ENCODE results near the gene FAN1. TPM values are rescaled to one million over a fixed set of nuclear protein-coding genes. Genes with fewer than 3 reads are reported as not detected.

FAN1 gene
- total RNA-seq, 1 donor from 2014 or later: 26.6 TPM

GRCh38 chr15:30895461-30896210 lies 8.1 kb upstream of the FAN1 start:
- DNase-seq (ENCODE audit: low spot score, unreplicated experiment): no peak
- no peaks in the 10 kb centered on the region for H3K9me3 Mint-ChIP-seq (ENCODE audit: low read depth)
- H3K36me3 Mint-ChIP-seq (ENCODE audit: insufficient read depth): no peaks in the 10 kb centered on the region
- H3K4me3 Mint-ChIP-seq (ENCODE audit: low read depth): no peak overlapping the region
- H3K27me3 Mint-ChIP-seq: no peaks in the 10 kb centered on the region
- no peak for TF ChIP-seq CTCF (IDR thresholded peaks at IDR 0.05; ENCODE audit: unreplicated experiment)
- no peak overlapping the region for H3K27ac Mint-ChIP-seq
- H3K4me1 Mint-ChIP-seq (ENCODE audit: low read depth): no peaks in the 10 kb centered on the region

GRCh38 chr15:30896211-30896606 lies 7.5 kb upstream of the FAN1 start:
- Mint-ChIP-seq H3K27me3 (no peaks in the 10 kb centered on the region), H3K36me3 (ENCODE audit: insufficient read depth) (no peaks in the 10 kb centered on the region), H3K4me1 (ENCODE audit: low read depth) (no peaks in the 10 kb centered on the region), H3K4me3 (ENCODE audit: low read depth) (no peak overlapping the region), H3K27ac (no peak overlapping the region), H3K9me3 (ENCODE audit: low read depth) (no peaks in the 10 kb centered on the region)
- no peak for DNase-seq (ENCODE audit: low spot score, unreplicated experiment)
- TF ChIP-seq CTCF (IDR thresholded peaks at IDR 0.05; ENCODE audit: unreplicated experiment): no peak

- Mint-ChIP-seq H3K36me3 (ENCODE audit: insufficient read depth) (peaks cover 1% of the 10 kb centered on the region), H3K27me3 (no peaks in the 10 kb centered on the region), H3K4me1 (ENCODE audit: low read depth) (peaks cover 9% of the 10 kb centered on the region), H3K4me3 (ENCODE audit: low read depth) (peak overlapping the region; percentile 24), H3K27ac (peak overlapping the region; percentile 62), H3K9me3 (ENCODE audit: low read depth) (no peaks in the 10 kb centered on the region)
- no peak for TF ChIP-seq CTCF (IDR thresholded peaks at IDR 0.05; ENCODE audit: unreplicated experiment)
- DNase-seq (ENCODE audit: low spot score, unreplicated experiment): no peak
Observed at GRCh38 chr15:30901889-30902288, 1.8 kb upstream of the FAN1 start.

GRCh38 chr15:30904812-30905211 lies 1.1 kb downstream of the FAN1 start:
- Mint-ChIP-seq H3K36me3 (ENCODE audit: insufficient read depth) (peaks cover 4% of the 10 kb centered on the region), H3K27ac (peak overlapping the region; percentile 60), H3K4me1 (ENCODE audit: low read depth) (peaks cover 9% of the 10 kb centered on the region), H3K9me3 (ENCODE audit: low read depth) (no peaks in the 10 kb centered on the region), H3K4me3 (ENCODE audit: low read depth) (peak overlapping the region; percentile 92), H3K27me3 (no peaks in the 10 kb centered on the region)
- TF ChIP-seq CTCF (IDR thresholded peaks at IDR 0.05; ENCODE audit: unreplicated experiment): no peak
- no peak for DNase-seq (ENCODE audit: low spot score, unreplicated experiment)

GRCh38 chr15:30905821-30906220 lies 2.1 kb downstream of the FAN1 start:
- no peak overlapping the region for H3K27ac Mint-ChIP-seq
- peaks cover 6% of the 10 kb centered on the region for H3K36me3 Mint-ChIP-seq (ENCODE audit: insufficient read depth)
- peaks cover 9% of the 10 kb centered on the region for H3K4me1 Mint-ChIP-seq (ENCODE audit: low read depth)
- H3K27me3 Mint-ChIP-seq: no peaks in the 10 kb centered on the region
- DNase-seq (ENCODE audit: low spot score, unreplicated experiment): no peak
- no peak for TF ChIP-seq CTCF (IDR thresholded peaks at IDR 0.05; ENCODE audit: unreplicated experiment)
- H3K9me3 Mint-ChIP-seq (ENCODE audit: low read depth): no peaks in the 10 kb centered on the region
- H3K4me3 Mint-ChIP-seq (ENCODE audit: low read depth): no peak overlapping the region
